Progenitor cell of endocrine pancreas (in vitro differentiated cells): ENCODE results near the gene REXO1. TPM values are rescaled to one million over a fixed set of nuclear protein-coding genes. Genes with fewer than 3 reads are reported as not detected.

Experiments used
- DNase-seq: peaks from one replicate; pipeline ENCODE4 v3.0.0; 2021; ENCODE audit warnings: low spot score; ENCODE audit not compliant: unreplicated experiment
- H3K27ac Mint-ChIP-seq: 2 replicates; pipeline ENCODE4 v1.8.0; 2021; ENCODE audit warnings: mild to moderate bottlenecking, moderate library complexity, mixed read lengths
- H3K27me3 Mint-ChIP-seq: 2 replicates; pipeline ENCODE4 v1.8.0; 2021; ENCODE audit warnings: mixed read lengths
- H3K36me3 Mint-ChIP-seq: 2 replicates; pipeline ENCODE4 v1.8.0; 2022; ENCODE audit warnings: mixed read lengths; ENCODE audit not compliant: insufficient read depth
- H3K4me1 Mint-ChIP-seq: 2 replicates; pipeline ENCODE4 v1.8.0; 2021; ENCODE audit warnings: low read depth, mixed read lengths
- H3K4me3 Mint-ChIP-seq: 2 replicates; pipeline ENCODE4 v1.8.0; 2021; ENCODE audit warnings: low read depth, mild to moderate bottlenecking, moderate library complexity, mixed read lengths
- H3K9me3 Mint-ChIP-seq: 2 replicates; pipeline ENCODE4 v1.8.0; 2021; ENCODE audit warnings: low read depth, mixed read lengths
- total RNA-seq: library from RNA; stranded (reverse); gene quantifications from 2 replicates; pipeline ENCODE4 v1.2.1, GENCODE V29; 2021
- TF ChIP-seq, protein P1 (sequence below): fragments of 200-600 bp; sonication (generic); IDR thresholded peaks from one replicate; pipeline ENCODE4 v1.5.0; 2021; ENCODE audit warnings: antibody characterized with exemption, mild to moderate bottlenecking; ENCODE audit not compliant: unreplicated experiment

The REXO1 gene
- total RNA-seq, 1 donor from 2014 or later: 42.8 TPM

- Mint-ChIP-seq H3K4me3 (no peak overlapping the region), H3K9me3 (no peaks in the 10 kb centered on the region), H3K36me3 (peaks cover 9% of the 10 kb centered on the region), H3K27me3 (no peaks in the 10 kb centered on the region), H3K4me1 (peaks cover 4% of the 10 kb centered on the region), H3K27ac (peak overlapping the region; percentile 31)
- TF ChIP-seq, protein P1, sequence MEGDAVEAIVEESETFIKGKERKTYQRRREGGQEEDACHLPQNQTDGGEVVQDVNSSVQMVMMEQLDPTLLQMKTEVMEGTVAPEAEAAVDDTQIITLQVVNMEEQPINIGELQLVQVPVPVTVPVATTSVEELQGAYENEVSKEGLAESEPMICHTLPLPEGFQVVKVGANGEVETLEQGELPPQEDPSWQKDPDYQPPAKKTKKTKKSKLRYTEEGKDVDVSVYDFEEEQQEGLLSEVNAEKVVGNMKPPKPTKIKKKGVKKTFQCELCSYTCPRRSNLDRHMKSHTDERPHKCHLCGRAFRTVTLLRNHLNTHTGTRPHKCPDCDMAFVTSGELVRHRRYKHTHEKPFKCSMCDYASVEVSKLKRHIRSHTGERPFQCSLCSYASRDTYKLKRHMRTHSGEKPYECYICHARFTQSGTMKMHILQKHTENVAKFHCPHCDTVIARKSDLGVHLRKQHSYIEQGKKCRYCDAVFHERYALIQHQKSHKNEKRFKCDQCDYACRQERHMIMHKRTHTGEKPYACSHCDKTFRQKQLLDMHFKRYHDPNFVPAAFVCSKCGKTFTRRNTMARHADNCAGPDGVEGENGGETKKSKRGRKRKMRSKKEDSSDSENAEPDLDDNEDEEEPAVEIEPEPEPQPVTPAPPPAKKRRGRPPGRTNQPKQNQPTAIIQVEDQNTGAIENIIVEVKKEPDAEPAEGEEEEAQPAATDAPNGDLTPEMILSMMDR: peak; percentile 92
- peak; percentile 86 for DNase-seq
These were observed 22.2 kb downstream of the REXO1 start for GRCh38 chr19:1825909-1826556.

- no peaks in the 10 kb centered on the region for H3K27me3 Mint-ChIP-seq
- DNase-seq: no peak
- H3K4me3 Mint-ChIP-seq: no peak overlapping the region
- peaks cover 12% of the 10 kb centered on the region for H3K36me3 Mint-ChIP-seq
- peaks cover 4% of the 10 kb centered on the region for H3K4me1 Mint-ChIP-seq
- H3K27ac Mint-ChIP-seq: no peak overlapping the region
- no peaks in the 10 kb centered on the region for H3K9me3 Mint-ChIP-seq
- TF ChIP-seq, protein P1: no peak
These were observed 24.0 kb downstream of the REXO1 start for GRCh38 chr19:1824252-1824622.

- H3K9me3 Mint-ChIP-seq: no peaks in the 10 kb centered on the region
These were observed 24.6 kb downstream of the REXO1 start for GRCh38 chr19:1823539-1824251.

DNA sequence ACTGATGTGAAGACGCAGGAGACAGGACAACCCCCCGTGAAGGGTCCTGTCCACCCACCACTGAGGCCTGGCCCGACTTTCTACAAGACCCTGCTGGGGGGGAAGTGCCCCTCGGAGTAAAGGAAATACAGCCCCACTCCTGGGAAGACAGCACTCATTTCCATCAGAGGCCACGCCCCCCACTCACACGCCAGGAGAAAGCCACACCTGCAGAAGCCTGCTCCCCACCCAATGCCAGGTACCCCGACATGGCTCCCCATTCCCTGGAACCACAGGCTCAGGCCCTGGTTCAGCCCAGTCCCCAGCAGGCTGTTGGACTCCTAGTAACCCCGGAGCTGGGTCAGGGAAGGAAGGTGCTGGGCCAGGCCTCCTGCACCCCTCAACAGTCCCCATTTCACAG is 25.3 kb downstream of the REXO1 start:
- DNase-seq: no peak
- no peaks in the 10 kb centered on the region for H3K27me3 Mint-ChIP-seq
- TF ChIP-seq, protein P1: no peak
- H3K4me1 Mint-ChIP-seq: peaks cover 4% of the 10 kb centered on the region
- no peak overlapping the region for H3K27ac Mint-ChIP-seq
- no peaks in the 10 kb centered on the region for H3K9me3 Mint-ChIP-seq
- H3K36me3 Mint-ChIP-seq: peaks cover 12% of the 10 kb centered on the region
- no peak overlapping the region for H3K4me3 Mint-ChIP-seq

More at GRCh38 chr19:1823539-1824251, 24.6 kb downstream of the REXO1 start:
- Mint-ChIP-seq H3K4me3 (no peak overlapping the region), H3K27me3 (no peaks in the 10 kb centered on the region), H3K27ac (no peak overlapping the region), H3K36me3 (peaks cover 12% of the 10 kb centered on the region), H3K4me1 (peaks cover 4% of the 10 kb centered on the region)
- no peak for DNase-seq
- TF ChIP-seq, protein P1: no peak

- peaks cover 12% of the 10 kb centered on the region for H3K36me3 Mint-ChIP-seq
- H3K4me3 Mint-ChIP-seq: no peak overlapping the region
- peaks cover 4% of the 10 kb centered on the region for H3K4me1 Mint-ChIP-seq
- no peaks in the 10 kb centered on the region for H3K27me3 Mint-ChIP-seq
- no peak overlapping the region for H3K27ac Mint-ChIP-seq
- no peak for DNase-seq
- TF ChIP-seq, protein P1: no peak
- H3K9me3 Mint-ChIP-seq: no peaks in the 10 kb centered on the region
These were observed 26.1 kb downstream of the REXO1 start for GRCh38 chr19:1822210-1822609.
